Smooth muscle cell (in vitro differentiated cells): Measurements from ENCODE around the gene CGA. TPM values are rescaled to one million over a fixed set of nuclear protein-coding genes. Genes with fewer than 3 reads are reported as not detected.

Experiments used
- DNase-seq: peaks from one replicate; lab custom pipeline; 2025; ENCODE audit not compliant: unreplicated experiment; lab: John Stamatoyannopoulos, UW
- H2AFZ ChIP-seq: fragments of 200-600 bp; sonication (generic); 2 replicates; pipeline ENCODE4 v1.6.0; 2016; ENCODE audit warnings: antibody characterized with exemption, low read depth, mild to moderate bottlenecking
- H3F3A ChIP-seq: fragments of 200-600 bp; sonication (generic); 2 replicates; pipeline ENCODE4 v1.6.0; 2017; ENCODE audit warnings: antibody characterized with exemption, low read depth
- H3K27ac ChIP-seq: fragments of 200-600 bp; sonication (generic); 2 replicates; pipeline ENCODE4 v1.5.1; 2016; ENCODE audit warnings: low read depth, mild to moderate bottlenecking
- H3K27me3 ChIP-seq: fragments of 200-600 bp; sonication (generic); 2 replicates; pipeline ENCODE4 v1.6.1; 2016; ENCODE audit warnings: low read depth, mild to moderate bottlenecking
- H3K36me3 ChIP-seq: fragments of 200-600 bp; sonication (generic); 2 replicates; pipeline ENCODE4 v1.5.1; 2016; ENCODE audit warnings: low read depth
- H3K4me1 ChIP-seq: fragments of 200-600 bp; sonication (generic); 2 replicates; pipeline ENCODE4 v1.5.1; 2016; ENCODE audit warnings: low read depth
- H3K4me2 ChIP-seq: fragments of 200-600 bp; sonication (generic); 2 replicates; pipeline ENCODE4 v1.6.0; 2016; ENCODE audit warnings: mild to moderate bottlenecking
- H3K4me3 ChIP-seq: fragments of 200-600 bp; sonication (generic); 2 replicates; pipeline ENCODE4 v1.5.1; 2016; ENCODE audit warnings: mild to moderate bottlenecking
- H3K79me2 ChIP-seq: fragments of 200-600 bp; sonication (generic); 2 replicates; pipeline ENCODE4 v1.6.0; 2016; ENCODE audit warnings: low read depth, mild to moderate bottlenecking
- H3K9ac ChIP-seq: fragments of 200-600 bp; sonication (generic); 2 replicates; pipeline ENCODE4 v1.6.0; 2016; ENCODE audit warnings: low read depth
- H3K9me3 ChIP-seq: fragments of 200-600 bp; sonication (generic); replicated peaks from 2 replicates; pipeline ENCODE4 v1.5.1; 2016; ENCODE audit warnings: low read depth
- H4K20me1 ChIP-seq: fragments of 200-600 bp; sonication (generic); 2 replicates; pipeline ENCODE4 v1.6.0; 2016; ENCODE audit warnings: low read depth
- WGBS: methylation state at CpG from one replicate; pipeline ENCODE4 v1.1.7; 2016; ENCODE audit warnings: low lambda C conversion rate; 5-methylcytosine and 5-hydroxymethylcytosine counted together
- polyA plus RNA-seq: library from polyadenylated mRNA; unstranded; fragments of >200 nt; fragmentation: Nextera tagmentation; extraction: Ambion mirVana; gene quantifications from 2 replicates; pipeline ENCODE4 v1.2.1, GENCODE V29; 2016
- total RNA-seq: library from RNA; depleted of rRNA; stranded (reverse); fragments of >200 nt; gene quantifications from 2 replicates; pipeline ENCODE4 v1.2.3, GENCODE V29; 2014
- TF ChIP-seq, protein P1 (sequence below): fragments of 200-600 bp; sonication (generic); IDR thresholded peaks from 2 replicates; pipeline ENCODE4 v1.5.1; 2017; ENCODE audit warnings: borderline replicate concordance, mild to moderate bottlenecking, antibody characterized with exemption; ENCODE audit not compliant: insufficient read depth, poor library complexity, severe bottlenecking

The CGA gene
- total and polyA plus RNA-seq, 2 experiments from 2014 or later: 0.30 to 5.5 TPM

DNA sequence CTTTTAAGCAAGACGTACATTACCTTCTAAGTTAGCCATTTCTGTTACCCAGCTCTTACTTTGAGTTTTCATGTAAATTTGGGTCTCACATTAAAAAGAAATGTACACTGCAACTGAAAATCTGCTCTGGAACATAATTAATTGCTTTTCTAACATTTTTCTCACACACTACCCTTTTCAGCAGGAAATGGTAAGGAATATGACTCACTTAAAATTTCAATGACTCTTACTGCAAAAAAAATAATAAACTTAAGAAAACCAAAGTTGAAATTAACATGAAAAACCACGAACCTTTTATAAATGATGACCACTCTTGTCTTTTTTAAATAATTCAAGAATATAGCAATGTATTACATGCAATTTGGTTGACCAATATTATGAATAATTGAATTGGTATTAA, 1.3 kb downstream of the CGA start:
- no peak overlapping the region for H3K4me2 ChIP-seq
- H3K36me3 ChIP-seq: no peaks in the 10 kb centered on the region
- TF ChIP-seq, protein P1, sequence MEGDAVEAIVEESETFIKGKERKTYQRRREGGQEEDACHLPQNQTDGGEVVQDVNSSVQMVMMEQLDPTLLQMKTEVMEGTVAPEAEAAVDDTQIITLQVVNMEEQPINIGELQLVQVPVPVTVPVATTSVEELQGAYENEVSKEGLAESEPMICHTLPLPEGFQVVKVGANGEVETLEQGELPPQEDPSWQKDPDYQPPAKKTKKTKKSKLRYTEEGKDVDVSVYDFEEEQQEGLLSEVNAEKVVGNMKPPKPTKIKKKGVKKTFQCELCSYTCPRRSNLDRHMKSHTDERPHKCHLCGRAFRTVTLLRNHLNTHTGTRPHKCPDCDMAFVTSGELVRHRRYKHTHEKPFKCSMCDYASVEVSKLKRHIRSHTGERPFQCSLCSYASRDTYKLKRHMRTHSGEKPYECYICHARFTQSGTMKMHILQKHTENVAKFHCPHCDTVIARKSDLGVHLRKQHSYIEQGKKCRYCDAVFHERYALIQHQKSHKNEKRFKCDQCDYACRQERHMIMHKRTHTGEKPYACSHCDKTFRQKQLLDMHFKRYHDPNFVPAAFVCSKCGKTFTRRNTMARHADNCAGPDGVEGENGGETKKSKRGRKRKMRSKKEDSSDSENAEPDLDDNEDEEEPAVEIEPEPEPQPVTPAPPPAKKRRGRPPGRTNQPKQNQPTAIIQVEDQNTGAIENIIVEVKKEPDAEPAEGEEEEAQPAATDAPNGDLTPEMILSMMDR: no peak
- H3K27ac ChIP-seq: no peak overlapping the region
- H2AFZ ChIP-seq: no peak overlapping the region
- no peaks in the 10 kb centered on the region for H4K20me1 ChIP-seq
- no peaks in the 10 kb centered on the region for H3F3A ChIP-seq
- no peak for DNase-seq
- WGBS: 81% methylated on average over 2 of the region's 2 CpGs
- no peak overlapping the region for H3K4me3 ChIP-seq
- H3K4me1 ChIP-seq: no peaks in the 10 kb centered on the region
- no peaks in the 10 kb centered on the region for H3K79me2 ChIP-seq
- H3K9ac ChIP-seq: no peak overlapping the region
- H3K9me3 ChIP-seq: no peaks in the 10 kb centered on the region
- H3K27me3 ChIP-seq: no peaks in the 10 kb centered on the region

DNA sequence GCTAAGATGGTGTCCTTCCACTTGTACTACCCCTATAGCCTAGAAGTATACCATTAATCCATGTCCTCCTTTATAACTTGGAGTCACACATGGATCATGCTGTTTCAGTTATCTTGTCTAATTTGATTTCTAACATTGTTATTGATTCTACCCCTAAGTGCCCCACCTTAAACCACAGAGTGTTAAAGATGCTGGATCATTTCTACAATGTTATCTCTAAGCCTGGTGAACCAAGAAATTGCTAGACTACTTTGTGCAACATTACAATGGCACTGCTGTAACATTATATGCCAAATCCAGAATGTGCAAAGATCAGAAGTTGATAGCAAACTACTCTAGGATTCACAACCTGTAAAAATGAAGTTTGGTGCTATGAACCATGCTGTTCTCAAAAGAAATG, 1.7 kb downstream of the CGA start:
- no peak for DNase-seq
- no peak overlapping the region for H3K4me2 ChIP-seq
- no peaks in the 10 kb centered on the region for H3F3A ChIP-seq
- H3K79me2 ChIP-seq: no peaks in the 10 kb centered on the region
- no peak overlapping the region for H3K4me3 ChIP-seq
- no peak overlapping the region for H3K9ac ChIP-seq
- no peak overlapping the region for H2AFZ ChIP-seq
- H3K27me3 ChIP-seq: no peaks in the 10 kb centered on the region
- no peak overlapping the region for H3K27ac ChIP-seq
- no peaks in the 10 kb centered on the region for H4K20me1 ChIP-seq
- no peaks in the 10 kb centered on the region for H3K9me3 ChIP-seq
- TF ChIP-seq, protein P1: no peak
- H3K36me3 ChIP-seq: no peaks in the 10 kb centered on the region
- H3K4me1 ChIP-seq: no peaks in the 10 kb centered on the region

DNA sequence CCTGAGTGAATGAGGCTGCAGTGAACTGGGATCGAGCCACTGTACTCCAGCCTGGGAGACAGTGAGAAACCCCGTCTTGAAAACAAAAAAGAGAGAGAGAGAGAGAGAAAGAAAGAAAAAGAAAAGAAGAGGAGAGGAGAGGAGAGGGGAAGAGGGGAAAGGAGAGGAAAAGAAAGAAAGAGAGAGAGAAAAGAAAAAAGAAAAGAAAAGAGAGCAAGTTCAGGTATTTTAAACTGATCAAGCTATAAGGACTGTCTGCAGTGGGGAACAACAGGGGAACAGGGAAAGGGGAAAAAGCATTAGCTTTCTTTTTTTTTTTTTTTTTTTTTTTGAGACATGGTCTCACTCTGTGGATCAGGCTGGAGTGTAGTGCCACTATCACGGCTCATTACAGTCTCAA, 2.5 kb downstream of the CGA start:
- Histone ChIP-seq H3K27me3 (no peaks in the 10 kb centered on the region), H3K27ac (no peak overlapping the region), H3K79me2 (no peaks in the 10 kb centered on the region), H2AFZ (no peak overlapping the region), H3K4me1 (no peaks in the 10 kb centered on the region), H3F3A (no peaks in the 10 kb centered on the region), H3K9ac (no peak overlapping the region), H3K9me3 (no peaks in the 10 kb centered on the region), H3K4me2 (no peak overlapping the region), H4K20me1 (no peaks in the 10 kb centered on the region), H3K4me3 (no peak overlapping the region), H3K36me3 (no peaks in the 10 kb centered on the region)
- WGBS: 77% methylated on average over 3 of the region's 3 CpGs
- TF ChIP-seq, protein P1: no peak
- DNase-seq: no peak

DNA sequence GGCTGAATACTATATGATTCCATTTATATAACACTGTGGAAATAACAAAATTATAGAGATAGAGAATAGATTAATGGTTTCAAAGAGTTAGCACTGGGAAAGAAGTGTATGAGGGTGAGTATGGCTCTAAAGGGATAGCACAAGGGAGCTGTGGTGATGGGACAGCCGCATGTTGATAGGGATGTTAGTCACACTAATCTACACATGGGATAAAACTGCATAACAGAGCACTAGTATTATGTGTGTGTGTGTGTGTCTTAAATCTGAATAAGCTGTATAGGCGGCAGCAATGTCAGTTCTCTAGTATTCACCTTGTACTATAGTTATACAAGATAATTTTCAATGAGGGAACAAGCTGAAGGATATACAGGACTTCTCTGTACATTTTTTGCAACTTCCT, 5.8 kb downstream of the CGA start:
- no peak overlapping the region for H2AFZ ChIP-seq
- TF ChIP-seq, protein P1: no peak
- no peaks in the 10 kb centered on the region for H3K36me3 ChIP-seq
- no peaks in the 10 kb centered on the region for H3K79me2 ChIP-seq
- H3K27me3 ChIP-seq: no peaks in the 10 kb centered on the region
- WGBS: 90% methylated on average over 2 of the region's 2 CpGs
- DNase-seq: no peak
- no peak overlapping the region for H3K4me3 ChIP-seq
- no peaks in the 10 kb centered on the region for H4K20me1 ChIP-seq
- H3F3A ChIP-seq: no peaks in the 10 kb centered on the region
- H3K4me1 ChIP-seq: no peaks in the 10 kb centered on the region
- H3K9me3 ChIP-seq: no peaks in the 10 kb centered on the region
- H3K4me2 ChIP-seq: no peak overlapping the region
- H3K9ac ChIP-seq: no peak overlapping the region
- no peak overlapping the region for H3K27ac ChIP-seq
